ENCODE measurements around the gene ATP6V1C2. TPM values are rescaled to one million over a fixed set of nuclear protein-coding genes. Genes with fewer than 3 reads are reported as not detected.

The ATP6V1C2 gene
- total RNA-seq, 2 experiments from 2014 or later: not detected

DNA sequence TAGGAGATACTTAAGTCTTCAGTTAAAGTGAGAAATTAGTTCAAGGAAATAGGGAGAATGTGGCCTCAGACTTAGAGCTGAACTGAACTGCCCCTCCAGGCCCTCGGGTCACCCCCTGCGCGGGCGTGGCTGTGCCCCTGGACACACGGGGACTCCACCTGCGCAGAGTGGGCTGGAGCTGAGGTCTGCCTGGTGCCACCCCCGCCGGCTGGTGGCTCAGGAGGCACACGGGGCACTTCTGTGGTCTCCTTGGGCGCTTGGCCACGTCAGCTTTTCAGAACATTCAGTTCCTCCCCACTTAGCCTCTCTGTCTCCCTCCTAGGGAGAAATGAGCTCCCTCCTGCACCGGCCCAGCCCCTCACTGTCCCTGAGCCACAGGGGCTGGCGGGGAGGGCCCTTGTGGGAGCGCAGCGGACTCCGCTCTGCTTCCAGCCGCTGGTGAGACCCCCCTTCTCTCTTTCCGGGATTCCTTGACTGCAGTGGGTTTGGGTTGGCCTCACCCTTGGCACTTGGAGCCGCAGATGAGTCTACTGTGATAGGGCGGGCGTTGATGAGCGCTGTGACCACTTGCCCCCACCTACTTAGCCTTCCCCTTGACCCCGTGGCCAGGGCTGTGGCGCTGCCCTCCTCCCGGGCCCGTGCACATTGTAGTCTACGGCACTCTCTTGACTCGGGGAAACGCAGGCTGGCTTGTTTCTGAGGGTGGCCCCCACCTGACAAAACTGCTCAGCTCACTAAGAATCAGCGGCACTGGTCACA is 109.4 kb downstream of the ATP6V1C2 start:
- CTCF ChIA-PET: no interaction called here
- Mint-ChIP-seq H3K27me3 (peaks cover 29% of the 10 kb centered on the region), H3K36me3 (ENCODE audit: low read depth) (no peaks in the 10 kb centered on the region), H3K9me3 (no peaks in the 10 kb centered on the region), H3K4me3 (no peak overlapping the region), H3K4me1 (ENCODE audit: low read depth) (peaks cover 7% of the 10 kb centered on the region), H3K27ac (no peak overlapping the region)
- ATAC-seq (ENCODE audit: poor library complexity) (no peak), DNase-seq (no peak)
- H3K9me3 ChIP-seq (ENCODE audit: control insufficient read depth in 1 of 2, insufficient read depth in 1 of 2, low read length in 2 of 2): no peaks in the 10 kb centered on the region
- TF ChIP-seq, protein P1, sequence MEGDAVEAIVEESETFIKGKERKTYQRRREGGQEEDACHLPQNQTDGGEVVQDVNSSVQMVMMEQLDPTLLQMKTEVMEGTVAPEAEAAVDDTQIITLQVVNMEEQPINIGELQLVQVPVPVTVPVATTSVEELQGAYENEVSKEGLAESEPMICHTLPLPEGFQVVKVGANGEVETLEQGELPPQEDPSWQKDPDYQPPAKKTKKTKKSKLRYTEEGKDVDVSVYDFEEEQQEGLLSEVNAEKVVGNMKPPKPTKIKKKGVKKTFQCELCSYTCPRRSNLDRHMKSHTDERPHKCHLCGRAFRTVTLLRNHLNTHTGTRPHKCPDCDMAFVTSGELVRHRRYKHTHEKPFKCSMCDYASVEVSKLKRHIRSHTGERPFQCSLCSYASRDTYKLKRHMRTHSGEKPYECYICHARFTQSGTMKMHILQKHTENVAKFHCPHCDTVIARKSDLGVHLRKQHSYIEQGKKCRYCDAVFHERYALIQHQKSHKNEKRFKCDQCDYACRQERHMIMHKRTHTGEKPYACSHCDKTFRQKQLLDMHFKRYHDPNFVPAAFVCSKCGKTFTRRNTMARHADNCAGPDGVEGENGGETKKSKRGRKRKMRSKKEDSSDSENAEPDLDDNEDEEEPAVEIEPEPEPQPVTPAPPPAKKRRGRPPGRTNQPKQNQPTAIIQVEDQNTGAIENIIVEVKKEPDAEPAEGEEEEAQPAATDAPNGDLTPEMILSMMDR (IDR thresholded peaks at IDR 0.05): no peak
- peaks cover 15% of the 10 kb centered on the region for H3K4me1 ChIP-seq (ENCODE audit: insufficient read depth, low read length)
- intact Hi-C loops (cut with DNase I, micrococcal nuclease): loop anchor here in 1 of 2 experiments (5.0 to 10.0 kb wide), 2 partner anchors 636 to 944 kb away; partner anchors contain the start of gene E2F6
- no peak overlapping the region for H3K4me3 ChIP-seq (ENCODE audit: low read length)
- POLR2A ChIA-PET: interaction anchor here (1.4 kb wide), 1 partner anchor 299 kb away, joined by 3 read pairs; no protein-coding TSS in a partner anchor
- no peak overlapping the region for H3K27ac ChIP-seq (ENCODE audit: low read depth in 1 of 2, low read length in 2 of 2)
- no peaks in the 10 kb centered on the region for H3K36me3 ChIP-seq (ENCODE audit: insufficient read depth, low read length)
- H3K27me3 ChIP-seq (ENCODE audit: control insufficient read depth in 1 of 2, insufficient read depth in 2 of 2, low read length in 2 of 2): peaks cover 8 to 11% of the 10 kb centered on the region in 2 experiments

DNA sequence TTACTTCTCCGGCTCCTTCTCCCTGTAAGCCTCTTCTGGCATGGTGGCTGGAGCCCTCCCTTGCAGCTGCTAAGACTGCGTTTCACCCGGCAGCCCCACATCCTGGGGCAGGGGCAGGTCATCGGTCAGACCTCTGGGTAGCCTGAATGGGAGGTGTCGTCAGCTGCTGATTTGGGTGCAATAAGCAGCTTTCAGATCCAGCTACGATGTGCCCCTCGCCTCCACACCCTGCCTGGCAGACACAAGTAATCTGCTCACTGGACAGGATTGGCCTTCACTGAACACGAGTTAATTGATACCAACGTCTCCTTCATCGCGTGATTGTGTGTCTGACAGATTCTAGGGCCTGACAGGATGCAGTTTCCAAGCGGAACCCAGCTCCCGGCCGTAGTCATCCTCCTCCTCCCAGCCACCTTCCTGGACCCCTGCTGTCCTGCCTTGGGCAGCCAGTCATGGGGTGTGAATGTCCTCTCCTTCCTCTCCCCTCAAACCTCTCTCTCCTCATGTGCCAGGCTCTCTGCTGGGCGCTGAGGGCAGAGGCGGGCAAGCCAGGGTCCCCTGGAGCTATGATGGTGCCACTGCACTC is 110.1 kb downstream of the ATP6V1C2 start:
- no peaks in the 10 kb centered on the region for H3K36me3 Mint-ChIP-seq (ENCODE audit: low read depth)

More for the DNA sequence above, 110.1 kb downstream of the ATP6V1C2 start:
- Mint-ChIP-seq H3K4me3 (no peak overlapping the region), H3K27me3 (peaks cover 26% of the 10 kb centered on the region), H3K27ac (no peak overlapping the region), H3K9me3 (no peaks in the 10 kb centered on the region), H3K4me1 (ENCODE audit: low read depth) (peaks cover 7% of the 10 kb centered on the region)
- no peak overlapping the region for H3K27ac ChIP-seq (ENCODE audit: low read depth in 1 of 2, low read length in 2 of 2)
- ChIA-PET POLR2A (interaction anchor here (1.2 to 1.6 kb wide), 4 partner anchors 19 to 323 kb away, joined by 3 to 13 read pairs (median 4); partner anchors contain the start of genes PDIA6 and SLC66A3), CTCF (interaction anchor here (1.1 to 1.4 kb wide), 9 partner anchors 9 to 634 kb away, joined by 3 to 21 read pairs (median 6); partner anchors contain the start of genes PDIA6 and SLC66A3)
- H3K27me3 ChIP-seq (ENCODE audit: control insufficient read depth in 1 of 2, insufficient read depth in 2 of 2, low read length in 2 of 2): peaks cover 8 to 11% of the 10 kb centered on the region in 2 experiments
- ATAC-seq (ENCODE audit: poor library complexity) (no peak), DNase-seq (no peak)
- TF ChIP-seq, protein P1 (IDR thresholded peaks at IDR 0.05): no peak
- no peaks in the 10 kb centered on the region for H3K9me3 ChIP-seq (ENCODE audit: control insufficient read depth in 1 of 2, insufficient read depth in 1 of 2, low read length in 2 of 2)
- intact Hi-C loops (cut with DNase I, micrococcal nuclease): loop anchor here in 1 of 2 experiments (5.0 to 10.0 kb wide), 2 partner anchors 636 to 943 kb away; partner anchors contain the start of gene E2F6
- H3K36me3 ChIP-seq (ENCODE audit: insufficient read depth, low read length): no peaks in the 10 kb centered on the region
- H3K4me3 ChIP-seq (ENCODE audit: low read length): no peak overlapping the region
- H3K4me1 ChIP-seq (ENCODE audit: insufficient read depth, low read length): peaks cover 15% of the 10 kb centered on the region
